ENCODE measurements around the gene IL1R2. TPM values are rescaled to one million over a fixed set of nuclear protein-coding genes. Genes with fewer than 3 reads are reported as not detected.

IL1R2 gene
- total RNA-seq, 4 donors from 2014 or later: 1.1 to 25.2 (median 10.0) TPM

DNA sequence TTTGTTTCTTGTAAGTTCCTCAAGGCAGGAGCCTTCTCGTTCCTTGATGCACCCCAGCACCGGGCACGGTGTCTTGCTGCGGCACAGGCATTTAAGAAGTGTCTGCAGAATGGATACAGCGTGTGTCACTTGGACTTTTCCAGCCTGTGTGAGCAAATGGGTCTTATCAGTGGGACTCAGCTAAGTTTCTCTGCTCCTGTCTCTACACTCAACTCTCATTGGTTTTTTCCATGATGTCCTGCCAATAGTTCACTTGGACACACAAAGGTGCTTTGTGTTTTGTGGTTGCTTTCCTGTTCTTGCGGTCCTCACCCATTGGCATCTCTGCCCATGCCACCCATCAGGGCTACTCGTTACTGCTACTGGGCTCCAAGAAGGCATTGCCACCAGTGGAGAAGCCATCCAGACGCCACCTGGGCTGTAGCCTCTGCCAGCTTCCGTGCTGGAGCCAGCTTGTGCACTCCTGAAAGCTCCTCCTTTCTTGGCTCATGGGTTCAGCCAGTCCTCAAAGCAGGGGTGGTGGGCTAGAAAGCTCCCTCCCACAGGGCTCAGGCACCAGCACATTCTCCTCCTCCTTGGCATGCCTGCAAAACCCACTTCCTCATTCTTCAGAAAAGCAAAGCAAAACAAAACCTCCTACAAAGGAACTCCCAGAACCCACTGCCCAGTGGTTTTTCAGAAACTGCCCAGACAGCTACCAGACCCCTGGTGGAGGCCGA, 41.4 kb downstream of the IL1R2 start:
- Histone ChIP-seq H3K36me3 (no peaks in the 10 kb centered on the region), H3K4me3 (no peak overlapping the region), H3K9me3 (no peaks in the 10 kb centered on the region), H3K27me3 (no peaks in the 10 kb centered on the region), H3K27ac (peak overlapping the region in 2 of 4 donors; percentile 21 to 31), H3K4me1 (peaks cover 0 to 36% (median 13%) of the 10 kb centered on the region in 3 donors)
- peak; percentile 42 for ATAC-seq
- TF ChIP-seq POLR2AphosphoS5 (IDR thresholded peaks at IDR 0.05) (no peak), POLR2A (IDR thresholded peaks at IDR 0.05) (no peak), EP300 (IDR thresholded peaks at IDR 0.05) (no peak)
- TF ChIP-seq, protein P1, sequence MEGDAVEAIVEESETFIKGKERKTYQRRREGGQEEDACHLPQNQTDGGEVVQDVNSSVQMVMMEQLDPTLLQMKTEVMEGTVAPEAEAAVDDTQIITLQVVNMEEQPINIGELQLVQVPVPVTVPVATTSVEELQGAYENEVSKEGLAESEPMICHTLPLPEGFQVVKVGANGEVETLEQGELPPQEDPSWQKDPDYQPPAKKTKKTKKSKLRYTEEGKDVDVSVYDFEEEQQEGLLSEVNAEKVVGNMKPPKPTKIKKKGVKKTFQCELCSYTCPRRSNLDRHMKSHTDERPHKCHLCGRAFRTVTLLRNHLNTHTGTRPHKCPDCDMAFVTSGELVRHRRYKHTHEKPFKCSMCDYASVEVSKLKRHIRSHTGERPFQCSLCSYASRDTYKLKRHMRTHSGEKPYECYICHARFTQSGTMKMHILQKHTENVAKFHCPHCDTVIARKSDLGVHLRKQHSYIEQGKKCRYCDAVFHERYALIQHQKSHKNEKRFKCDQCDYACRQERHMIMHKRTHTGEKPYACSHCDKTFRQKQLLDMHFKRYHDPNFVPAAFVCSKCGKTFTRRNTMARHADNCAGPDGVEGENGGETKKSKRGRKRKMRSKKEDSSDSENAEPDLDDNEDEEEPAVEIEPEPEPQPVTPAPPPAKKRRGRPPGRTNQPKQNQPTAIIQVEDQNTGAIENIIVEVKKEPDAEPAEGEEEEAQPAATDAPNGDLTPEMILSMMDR (IDR thresholded peaks at IDR 0.05): no peak
- 55 to 81% methylated on average over 6 to 8 of the region's 10 CpGs for WGBS, 2 donors (ENCODE audit: low coverage in 1 of 2)

DNA sequence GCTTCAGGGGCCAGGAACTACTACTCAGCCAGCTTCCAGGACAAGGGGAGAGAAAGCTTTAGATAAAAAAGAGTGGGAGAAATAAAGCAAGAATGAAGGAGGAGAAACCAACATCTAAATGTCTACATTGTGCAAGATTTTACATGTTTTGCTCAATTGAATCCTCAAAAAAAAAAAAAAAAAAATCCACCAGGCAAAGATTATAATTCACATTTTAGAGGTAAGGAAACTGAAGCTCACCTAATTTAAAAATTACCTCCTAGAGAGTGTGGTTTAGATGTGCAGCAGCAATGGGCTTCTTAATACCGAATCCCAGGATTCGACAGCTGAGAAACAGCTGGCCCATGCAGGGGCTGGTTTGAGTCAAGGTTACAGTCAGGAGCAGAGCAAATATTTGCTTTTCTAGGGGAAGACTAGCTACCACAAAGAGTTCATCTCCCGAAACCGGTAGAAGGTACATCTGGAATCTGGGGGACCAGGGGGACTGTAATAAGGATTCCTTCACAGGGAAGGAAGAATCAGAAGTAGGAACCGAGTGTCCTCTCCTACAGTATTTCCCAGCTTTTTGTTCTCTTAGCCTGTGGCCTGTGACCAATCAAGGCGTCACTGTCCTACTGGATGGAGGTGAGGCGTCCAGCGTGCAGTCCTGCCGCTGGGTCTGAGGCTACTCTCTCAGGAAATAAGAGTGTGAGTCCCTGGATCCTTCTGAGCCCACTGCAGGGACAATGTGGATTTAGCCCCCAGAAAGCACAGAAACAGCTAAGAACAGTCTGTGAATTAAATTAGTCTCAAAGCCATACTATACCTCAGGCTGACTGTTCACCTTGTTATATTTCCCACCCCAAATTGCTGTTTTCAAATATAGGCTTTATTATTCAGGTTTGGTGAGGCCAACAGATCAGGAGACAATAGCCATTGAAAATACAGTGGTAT, 42.3 kb downstream of the IL1R2 start:
- peak overlapping the region in 2 of 4 donors; percentile 21 to 31 for H3K27ac ChIP-seq
- TF ChIP-seq EP300 (IDR thresholded peaks at IDR 0.05): no peak
- TF ChIP-seq POLR2A (IDR thresholded peaks at IDR 0.05): no peak
- TF ChIP-seq POLR2AphosphoS5 (IDR thresholded peaks at IDR 0.05): no peak
- TF ChIP-seq, protein P1 (IDR thresholded peaks at IDR 0.05): no peak
- no peaks in the 10 kb centered on the region for H3K36me3 ChIP-seq
- H3K9me3 ChIP-seq: no peaks in the 10 kb centered on the region
- no peaks in the 10 kb centered on the region for H3K27me3 ChIP-seq
- 60 to 69% methylated on average over 4 to 7 of the region's 9 CpGs for WGBS, 2 donors (ENCODE audit: low coverage in 1 of 2)
- peaks cover 0 to 34% (median 11%) of the 10 kb centered on the region in 3 donors for H3K4me1 ChIP-seq
- no peak for ATAC-seq
- no peak overlapping the region for H3K4me3 ChIP-seq

DNA sequence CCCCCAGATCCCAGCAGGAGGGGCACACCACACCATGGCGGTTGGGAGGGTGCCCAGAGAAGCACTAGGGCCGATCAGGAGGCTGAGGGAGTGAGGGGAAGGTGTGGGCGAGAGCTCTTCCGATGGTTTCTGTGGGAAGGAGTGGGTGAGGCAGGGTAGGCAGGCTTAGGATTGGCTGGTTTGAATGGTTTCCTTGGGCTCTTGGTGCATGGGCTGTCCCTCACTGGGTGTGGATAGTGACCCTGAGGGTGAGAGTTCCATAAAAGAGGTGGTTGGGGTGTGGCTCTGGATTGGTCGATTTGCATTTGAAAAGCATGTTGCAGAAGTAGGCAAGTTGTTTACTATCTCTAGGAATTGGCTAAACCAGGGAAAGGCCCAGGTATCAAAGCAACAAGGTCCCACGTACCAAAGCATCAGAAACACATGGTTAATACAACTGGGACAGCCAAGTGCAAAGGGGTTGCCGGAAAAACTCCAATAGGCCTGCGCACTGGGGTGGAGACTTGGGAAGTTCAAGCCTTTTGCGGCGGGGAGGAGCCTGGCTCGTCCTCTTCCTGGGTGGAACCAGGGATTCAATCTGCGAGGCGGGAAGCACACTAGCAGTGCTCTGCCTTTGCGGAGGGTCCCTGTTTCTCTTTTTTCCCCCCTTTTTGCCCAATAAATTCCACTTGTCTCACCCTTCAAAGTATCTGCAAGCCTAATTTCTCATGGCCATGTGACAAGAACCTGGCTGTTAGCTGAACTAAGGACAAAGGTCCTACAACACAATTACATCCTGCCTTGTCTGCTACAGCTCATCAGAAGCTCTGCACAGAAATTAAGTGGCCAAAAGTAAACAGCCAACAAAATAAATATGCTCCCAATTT, 43.2 kb downstream of the IL1R2 start:
- H3K27ac ChIP-seq: no peak overlapping the region
- WGBS, 2 donors (ENCODE audit: low coverage in 1 of 2): 75 to 82% methylated on average over 8 to 12 of the region's 14 CpGs
- TF ChIP-seq POLR2A (IDR thresholded peaks at IDR 0.05): no peak
- TF ChIP-seq EP300 (IDR thresholded peaks at IDR 0.05): no peak
- TF ChIP-seq, protein P1 (IDR thresholded peaks at IDR 0.05): no peak
- no peak for TF ChIP-seq POLR2AphosphoS5 (IDR thresholded peaks at IDR 0.05)

DNA sequence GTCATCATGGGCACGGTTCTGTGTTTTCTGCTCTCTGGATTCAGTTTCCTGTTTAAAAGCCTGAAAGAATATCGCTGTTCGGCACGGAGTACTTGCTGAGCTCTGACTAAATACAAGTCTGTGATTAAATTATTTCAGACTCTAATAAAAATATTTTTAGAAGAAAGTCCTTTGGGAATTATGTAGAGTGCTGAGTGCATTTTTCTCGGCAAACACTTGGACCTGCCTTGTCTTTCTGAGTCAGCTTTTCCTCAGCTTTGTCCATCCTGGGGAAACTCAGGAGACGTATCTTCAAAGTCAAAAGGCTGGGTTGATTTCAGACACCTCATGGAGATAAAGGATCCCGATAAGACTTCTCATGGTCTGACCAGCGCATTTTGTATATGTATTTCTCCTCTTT, 45.9 kb downstream of the IL1R2 start:
- Histone ChIP-seq H3K9me3 (no peaks in the 10 kb centered on the region), H3K4me1 (peaks cover 0 to 37% (median 11%) of the 10 kb centered on the region in 3 donors), H3K27ac (peak overlapping the region; percentile 37 to 72 (median 68)), H3K36me3 (no peaks in the 10 kb centered on the region), H3K4me3 (no peak overlapping the region), H3K27me3 (no peaks in the 10 kb centered on the region)
- TF ChIP-seq, protein P1 (IDR thresholded peaks at IDR 0.05): no peak
- peak; percentile 79 for TF ChIP-seq POLR2AphosphoS5 (IDR thresholded peaks at IDR 0.05)
- 14 to 31% methylated on average over 4 to 8 of the region's 8 CpGs for WGBS, 2 donors (ENCODE audit: low coverage in 1 of 2)
- ATAC-seq: peak; percentile 70

More for the DNA sequence above, 43.2 kb downstream of the IL1R2 start:
- Histone ChIP-seq H3K4me1 (peaks cover 0 to 34% (median 11%) of the 10 kb centered on the region in 3 donors), H3K9me3 (no peaks in the 10 kb centered on the region), H3K27me3 (no peaks in the 10 kb centered on the region), H3K4me3 (no peak overlapping the region), H3K36me3 (no peaks in the 10 kb centered on the region)
- ATAC-seq: no peak
